Activated T-cell treated with anti-CD3 and anti-CD28 coated beads, Interleukin-2, amount 50 U/mL, for 72 hours (primary cell): ENCODE results near the gene CDK13. TPM values are rescaled to one million over a fixed set of nuclear protein-coding genes. Genes with fewer than 3 reads are reported as not detected.

ENCODE experiments used
- ATAC-seq, 2 donors: fragments of 150-1000 bp; cut with Tn5 transposase; replicated peaks in 1 of 2; 2 replicates each; pipeline ENCODE4 v1.10.0; 2021; ENCODE audit warnings: moderate library complexity in 2 of 2, mild to moderate bottlenecking in 1 of 2
- DNase-seq, 2 donors: peaks; one replicate each; pipeline ENCODE4 v3.0.0; 2021 to 2022; ENCODE audit warnings: mixed read lengths in 1 of 2
- H3K27ac Mint-ChIP-seq: one replicate; pipeline ENCODE4 v1.8.0; 2022; ENCODE audit warnings: mild to moderate bottlenecking, moderate library complexity, mixed read lengths
- H3K27me3 Mint-ChIP-seq: one replicate; pipeline ENCODE4 v1.8.0; 2022; ENCODE audit warnings: low read depth, mixed read lengths
- H3K36me3 Mint-ChIP-seq, 2 donors: one replicate each; pipeline ENCODE4 v1.8.0; 2022; ENCODE audit warnings: mixed read lengths in 2 of 2, mild to moderate bottlenecking in 1 of 2; ENCODE audit not compliant: insufficient read depth in 2 of 2
- H3K4me1 Mint-ChIP-seq: one replicate; pipeline ENCODE4 v1.8.0; 2022; ENCODE audit warnings: low read depth, mixed read lengths
- H3K4me3 Mint-ChIP-seq, 2 donors: one replicate each; pipeline ENCODE4 v1.8.0; 2022; ENCODE audit warnings: mild to moderate bottlenecking in 2 of 2, mixed read lengths in 2 of 2, moderate library complexity in 2 of 2
- H3K9me3 Mint-ChIP-seq, 2 donors: one replicate each; pipeline ENCODE4 v1.8.0; 2022; ENCODE audit warnings: mixed read lengths in 2 of 2
- total RNA-seq, 2 donors: library from RNA; stranded (reverse); gene quantifications; one replicate each; pipeline ENCODE4 v1.2.3, GENCODE V29; 2022

CDK13 gene
- total RNA-seq, 2 donors from 2014 or later, result 47.6 to 48.2 TPM

GRCh38 chr7:39952374-39952773, 2.3 kb downstream of the CDK13 start:
- Mint-ChIP-seq H3K4me1 (peaks cover 57% of the 10 kb centered on the region), H3K36me3 (peaks cover 8 to 13% of the 10 kb centered on the region in 2 donors), H3K9me3 (no peaks in the 10 kb centered on the region), H3K27me3 (no peaks in the 10 kb centered on the region), H3K4me3 (peak overlapping the region; percentile 85 to 99), H3K27ac (peak overlapping the region; percentile 95)
- ATAC-seq (no peak), DNase-seq (no peak)

GRCh38 chr7:39952803-39953202, 2.7 kb downstream of the CDK13 start:
- DNase-seq, result no peak
- no peaks in the 10 kb centered on the region for H3K9me3 Mint-ChIP-seq
- H3K4me1 Mint-ChIP-seq, result peaks cover 57% of the 10 kb centered on the region
- peak overlapping the region; percentile 95 for H3K27ac Mint-ChIP-seq
- no peaks in the 10 kb centered on the region for H3K27me3 Mint-ChIP-seq
- ATAC-seq, result no peak
- peak overlapping the region; percentile 85 to 99 for H3K4me3 Mint-ChIP-seq
- H3K36me3 Mint-ChIP-seq, result peaks cover 8 to 13% of the 10 kb centered on the region in 2 donors

- ATAC-seq (no peak), DNase-seq (no peak)
- Mint-ChIP-seq H3K9me3 (no peaks in the 10 kb centered on the region), H3K4me1 (peaks cover 66% of the 10 kb centered on the region), H3K36me3 (peaks cover 6 to 12% of the 10 kb centered on the region in 2 donors), H3K27ac (no peak overlapping the region), H3K4me3 (peak overlapping the region; percentile 63 to 72), H3K27me3 (no peaks in the 10 kb centered on the region)
These were observed 4.6 kb downstream of the CDK13 start for GRCh38 chr7:39954694-39955093.

- no peak overlapping the region for H3K4me3 Mint-ChIP-seq
- no peaks in the 10 kb centered on the region for H3K27me3 Mint-ChIP-seq
- DNase-seq (no peak), ATAC-seq (no peak)
- H3K27ac Mint-ChIP-seq, result no peak overlapping the region
- H3K4me1 Mint-ChIP-seq, result peaks cover 74% of the 10 kb centered on the region
- peaks cover 7 to 19% of the 10 kb centered on the region in 2 donors for H3K36me3 Mint-ChIP-seq
- peaks cover 0 to 2% of the 10 kb centered on the region in 2 donors for H3K9me3 Mint-ChIP-seq
These were observed 8.0 kb downstream of the CDK13 start for GRCh38 chr7:39958038-39958437.

- Mint-ChIP-seq H3K36me3 (peaks cover 2 to 15% of the 10 kb centered on the region in 2 donors), H3K27ac (peak overlapping the region; percentile 6), H3K4me3 (no peak overlapping the region), H3K4me1 (peaks cover 82% of the 10 kb centered on the region), H3K9me3 (peaks cover 1 to 2% of the 10 kb centered on the region in 2 donors), H3K27me3 (no peaks in the 10 kb centered on the region)
- ATAC-seq (no peak), DNase-seq (no peak)
These were observed 17.5 kb downstream of the CDK13 start for GRCh38 chr7:39967406-39968161.

- Mint-ChIP-seq H3K27ac (peak overlapping the region; percentile 74), H3K4me3 (peak overlapping the region in 1 of 2 donors; percentile 19), H3K9me3 (peaks cover 1 to 2% of the 10 kb centered on the region in 2 donors), H3K36me3 (peaks cover 2 to 10% of the 10 kb centered on the region in 2 donors), H3K4me1 (peaks cover 86% of the 10 kb centered on the region), H3K27me3 (no peaks in the 10 kb centered on the region)
- DNase-seq (no peak), ATAC-seq (no peak)
These were observed 19.4 kb downstream of the CDK13 start for GRCh38 chr7:39969431-39969830.

- Mint-ChIP-seq H3K36me3 (peaks cover 2 to 3% of the 10 kb centered on the region in 2 donors), H3K4me1 (peaks cover 62% of the 10 kb centered on the region), H3K27me3 (no peaks in the 10 kb centered on the region), H3K9me3 (no peaks in the 10 kb centered on the region), H3K27ac (no peak overlapping the region), H3K4me3 (no peak overlapping the region)
- ATAC-seq, result no peak
- DNase-seq, result no peak
These were observed 21.9 kb downstream of the CDK13 start for GRCh38 chr7:39971924-39972323.

GRCh38 chr7:39973801-39974200, 23.7 kb downstream of the CDK13 start:
- Mint-ChIP-seq H3K27ac (no peak overlapping the region), H3K4me3 (no peak overlapping the region), H3K36me3 (peaks cover 0 to 1% of the 10 kb centered on the region in 2 donors), H3K27me3 (no peaks in the 10 kb centered on the region), H3K9me3 (no peaks in the 10 kb centered on the region), H3K4me1 (peaks cover 48% of the 10 kb centered on the region)
- no peak for ATAC-seq
- no peak for DNase-seq

- no peaks in the 10 kb centered on the region for H3K9me3 Mint-ChIP-seq
- H3K4me1 Mint-ChIP-seq, result peaks cover 9% of the 10 kb centered on the region
- no peak overlapping the region for H3K4me3 Mint-ChIP-seq
- DNase-seq, result no peak
- ATAC-seq, result peak in 1 of 2 donors; percentile 28
- H3K27ac Mint-ChIP-seq, result no peak overlapping the region
- H3K36me3 Mint-ChIP-seq, result no peaks in the 10 kb centered on the region
- no peaks in the 10 kb centered on the region for H3K27me3 Mint-ChIP-seq
These were observed 28.3 kb downstream of the CDK13 start for GRCh38 chr7:39978230-39978934.

GRCh38 chr7:39979406-39980073, 29.5 kb downstream of the CDK13 start:
- Mint-ChIP-seq H3K9me3 (no peaks in the 10 kb centered on the region), H3K36me3 (no peaks in the 10 kb centered on the region), H3K4me3 (no peak overlapping the region), H3K4me1 (peaks cover 7% of the 10 kb centered on the region), H3K27me3 (no peaks in the 10 kb centered on the region), H3K27ac (no peak overlapping the region)
- ATAC-seq (peak; percentile 83 to 87), DNase-seq (peak in 1 of 2 donors; percentile 16)

- H3K4me1 Mint-ChIP-seq, result peaks cover 48% of the 10 kb centered on the region
- ATAC-seq (no peak), DNase-seq (no peak)
- H3K36me3 Mint-ChIP-seq, result peaks cover 2 to 5% of the 10 kb centered on the region in 2 donors
- H3K27ac Mint-ChIP-seq, result no peak overlapping the region
- H3K9me3 Mint-ChIP-seq, result no peaks in the 10 kb centered on the region
- no peaks in the 10 kb centered on the region for H3K27me3 Mint-ChIP-seq
- no peak overlapping the region for H3K4me3 Mint-ChIP-seq
These were observed 35.4 kb downstream of the CDK13 start for GRCh38 chr7:39985398-39985918.

GRCh38 chr7:39987641-39988347, 37.7 kb downstream of the CDK13 start:
- Mint-ChIP-seq H3K27ac (peak overlapping the region; percentile 8), H3K9me3 (no peaks in the 10 kb centered on the region)

More at GRCh38 chr7:39987641-39988347, 37.7 kb downstream of the CDK13 start:
- DNase-seq (no peak), ATAC-seq (peak; percentile 59 to 76)
- Mint-ChIP-seq H3K36me3 (peaks cover 2 to 5% of the 10 kb centered on the region in 2 donors), H3K27me3 (no peaks in the 10 kb centered on the region), H3K4me1 (peaks cover 48% of the 10 kb centered on the region), H3K4me3 (peak overlapping the region; percentile 16 to 52)
